Tibial nerve (tissue), 4 donors: ENCODE results near the gene GCLC.

Experiments used
- EP300 ChIP-seq, 2 donors: sonication (generic); formaldehyde crosslinking; IDR thresholded peaks; one replicate each; pipeline ENCODE4 v1.6.1; 2017; ENCODE audit warnings: antibody characterized with exemption in 2 of 2, mild to moderate bottlenecking in 1 of 2
- POLR2A ChIP-seq, 2 donors: fragments of 450-650 bp; IDR thresholded peaks; one replicate each; pipeline ENCODE4 v1.6.1; 2017; ENCODE audit warnings: antibody characterized with exemption in 2 of 2, mild to moderate bottlenecking in 2 of 2, moderate library complexity in 2 of 2
- TF ChIP-seq, protein P1 (sequence below), 5 experiments: fragments of 200-600 bp in 3 of 5; fragments of 450-650 bp in 2 of 5; sonication (generic) in 3 of 5; IDR thresholded peaks; one replicate each; pipeline ENCODE4 v1.5.1; 2016 to 2019; ENCODE audit warnings: antibody characterized with exemption in 5 of 5, mild to moderate bottlenecking in 3 of 5, moderate library complexity in 2 of 5

DNA sequence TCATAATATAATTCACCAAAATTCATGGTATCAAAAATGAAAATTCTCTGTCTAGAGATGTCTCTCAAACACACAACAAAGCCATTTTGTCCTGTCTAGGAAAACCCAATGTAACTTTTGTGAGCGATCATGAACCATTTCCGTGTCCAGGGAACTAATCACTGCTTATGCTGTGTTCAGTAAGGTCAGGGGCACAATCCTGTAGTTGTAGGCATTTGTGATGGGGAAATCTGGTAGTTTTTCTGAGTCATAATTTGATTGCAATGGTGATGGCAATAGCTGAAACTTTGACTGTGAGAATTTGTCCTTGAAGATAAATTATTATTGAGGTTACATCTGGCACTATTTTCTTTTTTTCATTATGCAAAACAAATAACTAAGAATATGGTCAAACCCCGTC, 21.0 kb upstream of the GCLC start:
- TF ChIP-seq, protein P1, sequence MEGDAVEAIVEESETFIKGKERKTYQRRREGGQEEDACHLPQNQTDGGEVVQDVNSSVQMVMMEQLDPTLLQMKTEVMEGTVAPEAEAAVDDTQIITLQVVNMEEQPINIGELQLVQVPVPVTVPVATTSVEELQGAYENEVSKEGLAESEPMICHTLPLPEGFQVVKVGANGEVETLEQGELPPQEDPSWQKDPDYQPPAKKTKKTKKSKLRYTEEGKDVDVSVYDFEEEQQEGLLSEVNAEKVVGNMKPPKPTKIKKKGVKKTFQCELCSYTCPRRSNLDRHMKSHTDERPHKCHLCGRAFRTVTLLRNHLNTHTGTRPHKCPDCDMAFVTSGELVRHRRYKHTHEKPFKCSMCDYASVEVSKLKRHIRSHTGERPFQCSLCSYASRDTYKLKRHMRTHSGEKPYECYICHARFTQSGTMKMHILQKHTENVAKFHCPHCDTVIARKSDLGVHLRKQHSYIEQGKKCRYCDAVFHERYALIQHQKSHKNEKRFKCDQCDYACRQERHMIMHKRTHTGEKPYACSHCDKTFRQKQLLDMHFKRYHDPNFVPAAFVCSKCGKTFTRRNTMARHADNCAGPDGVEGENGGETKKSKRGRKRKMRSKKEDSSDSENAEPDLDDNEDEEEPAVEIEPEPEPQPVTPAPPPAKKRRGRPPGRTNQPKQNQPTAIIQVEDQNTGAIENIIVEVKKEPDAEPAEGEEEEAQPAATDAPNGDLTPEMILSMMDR (IDR thresholded peaks at IDR 0.05): no peak
- TF ChIP-seq POLR2A (IDR thresholded peaks at IDR 0.05) (no peak), EP300 (IDR thresholded peaks at IDR 0.05) (no peak)
